H9 (cell line): ENCODE measurements around the gene FTO. TPM values are rescaled to one million over a fixed set of nuclear protein-coding genes. Genes with fewer than 3 reads are reported as not detected.

Source experiments
- DNase-seq: peaks from one replicate; pipeline ENCODE4 v3.0.0-alpha.2; 2017
- H2AFZ ChIP-seq: one replicate; pipeline ENCODE4 v1.6.1; 2013; ENCODE audit warnings: mild to moderate bottlenecking, low read length, control low read depth, moderate library complexity
- H2AK5ac ChIP-seq: 2 replicates; pipeline ENCODE4 v1.6.1; 2013; ENCODE audit warnings: low read length, control low read depth, mixed read lengths; ENCODE audit not compliant: insufficient read length
- H2BK120ac ChIP-seq: one replicate; pipeline ENCODE4 v1.6.1; 2013; ENCODE audit warnings: low read depth, mild to moderate bottlenecking, low read length, control low read depth, inconsistent platforms; ENCODE audit not compliant: poor library complexity, severe bottlenecking
- H2BK12ac ChIP-seq: 2 replicates; pipeline ENCODE4 v1.6.1; 2013; ENCODE audit warnings: low read length, control low read depth, mixed read lengths, low read depth; ENCODE audit not compliant: insufficient read length
- H2BK15ac ChIP-seq: 2 replicates; pipeline ENCODE4 v1.6.1; 2013; ENCODE audit warnings: low read depth, low read length, control low read depth
- H2BK20ac ChIP-seq: one replicate; pipeline ENCODE4 v1.6.1; 2013; ENCODE audit warnings: low read depth, mild to moderate bottlenecking, low read length, control low read depth, inconsistent platforms; ENCODE audit not compliant: poor library complexity, severe bottlenecking
- H2BK5ac ChIP-seq: 2 replicates; pipeline ENCODE4 v1.6.1; 2013; ENCODE audit warnings: low read length, control low read depth, mixed read lengths; ENCODE audit not compliant: insufficient read length
- H3K14ac ChIP-seq: 2 replicates; pipeline ENCODE4 v1.6.1; 2013; ENCODE audit warnings: low read length, control low read depth; ENCODE audit not compliant: insufficient read depth
- H3K18ac ChIP-seq: 2 replicates; pipeline ENCODE4 v1.6.1; 2013; ENCODE audit warnings: low read depth, mild to moderate bottlenecking, mixed read lengths, low read length, control low read depth; ENCODE audit not compliant: insufficient read length
- H3K23ac ChIP-seq: 2 replicates; pipeline ENCODE4 v1.6.1; 2013; ENCODE audit warnings: low read length, control low read depth, mixed read lengths, low read depth; ENCODE audit not compliant: insufficient read length
- H3K23me2 ChIP-seq: 2 replicates; pipeline ENCODE4 v1.6.1; 2013; ENCODE audit warnings: low read depth, mild to moderate bottlenecking, mixed read lengths, low read length, control low read depth; ENCODE audit not compliant: insufficient read length, poor library complexity, severe bottlenecking
- H3K27ac ChIP-seq: 2 replicates; pipeline ENCODE4 v1.5.1; 2013; ENCODE audit warnings: low read length, control low read depth, mixed read lengths, low read depth; ENCODE audit not compliant: insufficient read length
- H3K27me3 ChIP-seq: 2 replicates; pipeline ENCODE4 v1.6.1; 2013; ENCODE audit warnings: low read length, control low read depth, inconsistent platforms; ENCODE audit not compliant: insufficient read depth
- H3K4ac ChIP-seq: 2 replicates; pipeline ENCODE4 v1.6.1; 2013; ENCODE audit warnings: low read depth, mild to moderate bottlenecking, control low read depth, inconsistent platforms, low read length, moderate library complexity
- H3K4me1 ChIP-seq: 2 replicates; pipeline ENCODE4 v1.6.1; 2013; ENCODE audit warnings: low read length, control low read depth, inconsistent platforms; ENCODE audit not compliant: insufficient read depth
- H3K4me2 ChIP-seq: 2 replicates; pipeline ENCODE4 v1.6.1; 2013; ENCODE audit warnings: low read length, control low read depth, mixed read lengths; ENCODE audit not compliant: insufficient read length, insufficient read depth
- H3K56ac ChIP-seq: 2 replicates; pipeline ENCODE4 v1.6.1; 2013; ENCODE audit warnings: low read depth, mild to moderate bottlenecking, mixed read lengths, low read length, control low read depth; ENCODE audit not compliant: insufficient read length
- H3K79me1 ChIP-seq: 2 replicates; pipeline ENCODE4 v1.6.1; 2013; ENCODE audit warnings: low read depth, mild to moderate bottlenecking, moderate library complexity, low read length, control low read depth, inconsistent platforms; ENCODE audit not compliant: insufficient read depth, poor library complexity, severe bottlenecking
- H3K79me2 ChIP-seq: 2 replicates; pipeline ENCODE4 v1.6.1; 2013; ENCODE audit warnings: low read length, control low read depth, inconsistent platforms; ENCODE audit not compliant: insufficient read depth
- H3K9ac ChIP-seq: 2 replicates; pipeline ENCODE4 v1.6.1; 2013; ENCODE audit warnings: low read length, control low read depth, mixed read lengths; ENCODE audit not compliant: insufficient read length; ENCODE audit errors: extremely low read depth
- H3K9me3 ChIP-seq: one replicate; pipeline ENCODE4 v1.6.1; 2013; ENCODE audit warnings: low read depth, low read length, inconsistent platforms; ENCODE audit not compliant: control insufficient read depth
- H3T11ph ChIP-seq: one replicate; pipeline ENCODE4 v1.6.1; 2013; ENCODE audit warnings: mild to moderate bottlenecking, low read length, control low read depth, inconsistent platforms
- H4K20me1 ChIP-seq: one replicate; pipeline ENCODE4 v1.6.1; 2013; ENCODE audit not compliant: control insufficient read depth, insufficient read length, insufficient read depth
- H4K5ac ChIP-seq: 2 replicates; pipeline ENCODE4 v1.6.1; 2013; ENCODE audit warnings: low read depth, mild to moderate bottlenecking, mixed read lengths, low read length, control low read depth; ENCODE audit not compliant: insufficient read length
- H4K8ac ChIP-seq: replicated peaks from 2 replicates; pipeline ENCODE4 v1.6.1; 2013; ENCODE audit warnings: low read length, control low read depth, mixed read lengths, low read depth; ENCODE audit not compliant: insufficient read length
- H4K91ac ChIP-seq: 2 replicates; pipeline ENCODE4 v1.6.1; 2013; ENCODE audit warnings: low read depth, mild to moderate bottlenecking, moderate library complexity, mixed read lengths, low read length, control low read depth; ENCODE audit not compliant: insufficient read length
- H3K27ac Mint-ChIP-seq, 3 experiments: 2 replicates in 2 of 3; 3 replicates in 1 of 3; pipeline ENCODE4 v1.8.0; 2020 to 2021; ENCODE audit warnings: mixed read lengths in 3 of 3, mild to moderate bottlenecking in 1 of 3, moderate library complexity in 1 of 3
- H3K27me3 Mint-ChIP-seq: 2 replicates; pipeline ENCODE4 v1.8.0; 2021; ENCODE audit warnings: low read depth, mild to moderate bottlenecking, moderate library complexity, mixed read lengths
- H3K36me3 Mint-ChIP-seq, 3 experiments: 2 replicates in 2 of 3; 3 replicates in 1 of 3; pipeline ENCODE4 v1.8.0; 2020 to 2021; ENCODE audit warnings: low read depth in 3 of 3, mixed read lengths in 3 of 3; ENCODE audit not compliant: insufficient read depth in 1 of 3
- H3K4me1 Mint-ChIP-seq, 2 experiments: 2 replicates each; pipeline ENCODE4 v1.8.0; 2020; ENCODE audit warnings: mixed read lengths in 2 of 2
- H3K4me3 Mint-ChIP-seq, 2 experiments: 2 replicates in 1 of 2; 3 replicates in 1 of 2; pipeline ENCODE4 v1.8.0; 2020 to 2021; ENCODE audit warnings: mild to moderate bottlenecking in 2 of 2, mixed read lengths in 2 of 2, moderate library complexity in 1 of 2
- H3K9me3 Mint-ChIP-seq, 2 experiments: 2 replicates in 1 of 2; 3 replicates in 1 of 2; pipeline ENCODE4 v1.8.0; 2020; ENCODE audit warnings: mild to moderate bottlenecking in 2 of 2, mixed read lengths in 2 of 2, moderate library complexity in 1 of 2
- WGBS: extraction: QIAGEN DNeasy Blood & Tissue Kit; methylation state at CpG from one replicate; pipeline ENCODE4 v1.1.7; 2013; ENCODE audit warnings: missing lambda C conversion rate, low lambda C conversion rate, mixed read lengths; ENCODE audit not compliant: insufficient read length; ENCODE audit errors: extremely low coverage; 5-methylcytosine and 5-hydroxymethylcytosine counted together
- total RNA-seq: library from RNA; stranded (reverse); gene quantifications from 2 replicates; pipeline ENCODE4 v1.2.1, GENCODE V29; 2021
- TF ChIP-seq, protein P1 (sequence below): fragments of 200-600 bp; sonication (generic); conservative IDR thresholded peaks from 3 replicates; pipeline ENCODE4 v1.8.0; 2021; ENCODE audit warnings: antibody characterized with exemption, mild to moderate bottlenecking

The FTO gene
- total RNA-seq, 1 experiment from 2014 or later: 67.9 TPM

DNA sequence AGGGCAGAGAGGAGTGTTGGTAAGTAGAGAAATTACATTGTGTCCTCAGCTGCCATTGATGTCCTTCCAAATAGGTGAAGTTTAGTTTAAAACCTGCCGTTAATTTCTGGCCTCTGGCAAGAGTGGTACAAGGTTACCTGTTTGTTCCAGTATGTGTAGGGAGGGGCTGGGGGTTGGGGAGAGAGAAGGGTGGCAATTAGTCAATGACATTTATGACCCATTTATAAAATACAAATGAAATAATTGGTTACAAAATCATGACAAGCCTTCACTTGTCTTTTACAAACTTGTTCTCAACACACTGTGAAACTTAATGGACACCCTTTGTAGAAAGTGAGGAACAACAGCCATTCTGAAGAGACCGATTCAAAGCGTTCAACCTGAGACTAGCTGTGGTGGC is 281.0 kb downstream of the FTO start:
- H3K18ac ChIP-seq: no peak overlapping the region
- no peak overlapping the region for H2BK12ac ChIP-seq
- no peak overlapping the region for H2BK120ac ChIP-seq
- no peak overlapping the region for H2BK20ac ChIP-seq
- no peaks in the 10 kb centered on the region for H3K27me3 ChIP-seq
- no peaks in the 10 kb centered on the region for H3K36me3 Mint-ChIP-seq
- H3K9ac ChIP-seq: no peak overlapping the region
- H4K5ac ChIP-seq: no peak overlapping the region
- H3K14ac ChIP-seq: no peak overlapping the region
- H2AK5ac ChIP-seq: no peak overlapping the region
- no peak overlapping the region for H3K23ac ChIP-seq
- TF ChIP-seq, protein P1, sequence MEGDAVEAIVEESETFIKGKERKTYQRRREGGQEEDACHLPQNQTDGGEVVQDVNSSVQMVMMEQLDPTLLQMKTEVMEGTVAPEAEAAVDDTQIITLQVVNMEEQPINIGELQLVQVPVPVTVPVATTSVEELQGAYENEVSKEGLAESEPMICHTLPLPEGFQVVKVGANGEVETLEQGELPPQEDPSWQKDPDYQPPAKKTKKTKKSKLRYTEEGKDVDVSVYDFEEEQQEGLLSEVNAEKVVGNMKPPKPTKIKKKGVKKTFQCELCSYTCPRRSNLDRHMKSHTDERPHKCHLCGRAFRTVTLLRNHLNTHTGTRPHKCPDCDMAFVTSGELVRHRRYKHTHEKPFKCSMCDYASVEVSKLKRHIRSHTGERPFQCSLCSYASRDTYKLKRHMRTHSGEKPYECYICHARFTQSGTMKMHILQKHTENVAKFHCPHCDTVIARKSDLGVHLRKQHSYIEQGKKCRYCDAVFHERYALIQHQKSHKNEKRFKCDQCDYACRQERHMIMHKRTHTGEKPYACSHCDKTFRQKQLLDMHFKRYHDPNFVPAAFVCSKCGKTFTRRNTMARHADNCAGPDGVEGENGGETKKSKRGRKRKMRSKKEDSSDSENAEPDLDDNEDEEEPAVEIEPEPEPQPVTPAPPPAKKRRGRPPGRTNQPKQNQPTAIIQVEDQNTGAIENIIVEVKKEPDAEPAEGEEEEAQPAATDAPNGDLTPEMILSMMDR: no peak
- DNase-seq: no peak
- no peak overlapping the region for H3K56ac ChIP-seq
- no peak overlapping the region for H3K4me3 Mint-ChIP-seq
- no peak overlapping the region for H3K27ac ChIP-seq
- no peaks in the 10 kb centered on the region for H3K9me3 ChIP-seq
- no peak overlapping the region for H2BK5ac ChIP-seq
- H3K27ac Mint-ChIP-seq: no peak overlapping the region
- no peak overlapping the region for H2AFZ ChIP-seq
- no peaks in the 10 kb centered on the region for H4K20me1 ChIP-seq
- no peaks in the 10 kb centered on the region for H3K79me2 ChIP-seq
- no CpG with 5 or more reads among the region's 3 CpGs for WGBS
- no peak overlapping the region for H3T11ph ChIP-seq
- H4K91ac ChIP-seq: no peak overlapping the region
- no peaks in the 10 kb centered on the region for H3K27me3 Mint-ChIP-seq
- no peak overlapping the region for H3K4ac ChIP-seq
- H3K4me1 ChIP-seq: no peaks in the 10 kb centered on the region
- H3K4me2 ChIP-seq: no peak overlapping the region
- no peaks in the 10 kb centered on the region for H3K23me2 ChIP-seq
- H3K9me3 Mint-ChIP-seq: no peaks in the 10 kb centered on the region
- H3K79me1 ChIP-seq: no peaks in the 10 kb centered on the region
- no peak overlapping the region for H4K8ac ChIP-seq
- peaks cover 11 to 15% of the 10 kb centered on the region in 2 experiments for H3K4me1 Mint-ChIP-seq
- no peak overlapping the region for H2BK15ac ChIP-seq
